Measurements from ENCODE around the gene JAG1.

DNA sequence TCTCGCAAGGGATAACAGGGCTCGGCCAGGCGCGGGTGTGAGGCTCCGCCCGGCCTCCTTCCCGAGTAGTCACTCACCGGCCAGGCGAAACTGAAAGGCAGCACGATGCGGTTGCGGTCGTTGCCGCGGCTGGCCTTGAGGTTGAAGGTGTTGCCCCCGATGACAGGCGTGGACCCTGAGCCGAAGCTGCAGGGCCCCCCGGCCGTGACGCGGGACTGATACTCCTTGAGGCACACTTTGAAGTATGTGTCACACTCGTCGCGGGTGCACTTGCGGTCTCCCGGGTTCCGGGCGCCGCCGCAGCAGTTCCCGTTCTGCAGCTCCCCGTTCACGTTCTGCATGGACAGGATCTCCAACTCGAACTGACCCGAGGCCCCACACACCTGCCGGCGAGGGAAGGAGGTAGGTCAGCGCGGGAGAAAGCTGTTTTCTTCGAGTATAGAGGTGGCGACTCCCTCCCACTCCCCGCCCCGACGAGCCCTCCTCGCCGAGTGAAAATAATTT lies 1.1 kb downstream of the JAG1 start:
- TF ChIP-seq, protein P1, sequence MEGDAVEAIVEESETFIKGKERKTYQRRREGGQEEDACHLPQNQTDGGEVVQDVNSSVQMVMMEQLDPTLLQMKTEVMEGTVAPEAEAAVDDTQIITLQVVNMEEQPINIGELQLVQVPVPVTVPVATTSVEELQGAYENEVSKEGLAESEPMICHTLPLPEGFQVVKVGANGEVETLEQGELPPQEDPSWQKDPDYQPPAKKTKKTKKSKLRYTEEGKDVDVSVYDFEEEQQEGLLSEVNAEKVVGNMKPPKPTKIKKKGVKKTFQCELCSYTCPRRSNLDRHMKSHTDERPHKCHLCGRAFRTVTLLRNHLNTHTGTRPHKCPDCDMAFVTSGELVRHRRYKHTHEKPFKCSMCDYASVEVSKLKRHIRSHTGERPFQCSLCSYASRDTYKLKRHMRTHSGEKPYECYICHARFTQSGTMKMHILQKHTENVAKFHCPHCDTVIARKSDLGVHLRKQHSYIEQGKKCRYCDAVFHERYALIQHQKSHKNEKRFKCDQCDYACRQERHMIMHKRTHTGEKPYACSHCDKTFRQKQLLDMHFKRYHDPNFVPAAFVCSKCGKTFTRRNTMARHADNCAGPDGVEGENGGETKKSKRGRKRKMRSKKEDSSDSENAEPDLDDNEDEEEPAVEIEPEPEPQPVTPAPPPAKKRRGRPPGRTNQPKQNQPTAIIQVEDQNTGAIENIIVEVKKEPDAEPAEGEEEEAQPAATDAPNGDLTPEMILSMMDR (conservative IDR thresholded peaks at IDR 0.05; ENCODE audit: low read length) = no peak
- TF ChIP-seq EZH2phosphoT487 (IDR thresholded peaks at IDR 0.05; ENCODE audit: borderline replicate concordance, low read depth, low read length) = no peak

Data from OCI-LY7 (cell line).